GM23338 (cell line): ENCODE data around the gene TRIM14.

Experiments
- CREB1 ChIP-seq: fragments of 250-450 bp; sonication (Bioruptor Pico); IDR thresholded peaks from 2 replicates; pipeline ENCODE4 v1.5.0; 2020; ENCODE audit warnings: low read depth, mild to moderate bottlenecking, moderate library complexity
- CTCF ChIP-seq, 2 experiments: fragments of 200-600 bp in 1 of 2; sonication (generic) in 1 of 2; conservative IDR thresholded peaks; 2 replicates each; pipeline versions ENCODE4 v1.5.1 to v1.6.1; 2016 to 2017; ENCODE audit warnings: antibody characterized with exemption in 2 of 2, low read depth in 2 of 2, mild to moderate bottlenecking in 2 of 2, moderate library complexity in 1 of 2
- EZH2 ChIP-seq: fragments of 200-600 bp; sonication (generic); IDR thresholded peaks from one replicate; pipeline ENCODE4 v1.8.0; 2017; ENCODE audit warnings: antibody characterized with exemption, mild to moderate bottlenecking, low read depth; ENCODE audit not compliant: unreplicated experiment
- EZH2phosphoT487 ChIP-seq: fragments of 200-600 bp; sonication (generic); IDR thresholded peaks from one replicate; pipeline ENCODE4 v1.8.1; 2018; ENCODE audit warnings: antibody characterized with exemption; ENCODE audit not compliant: unreplicated experiment
- JUNB ChIP-seq: IDR thresholded peaks from one replicate; pipeline ENCODE4 v1.6.1; 2016; ENCODE audit warnings: antibody characterized with exemption; ENCODE audit not compliant: unreplicated experiment
- POLR2AphosphoS5 ChIP-seq: IDR thresholded peaks from 2 replicates; pipeline ENCODE4 v1.6.1; 2016; ENCODE audit warnings: antibody characterized with exemption, low read depth
- ZNF331 ChIP-seq: fragments of 250-450 bp; sonication (Bioruptor Pico); IDR thresholded peaks from 2 replicates; pipeline ENCODE4 v1.5.0; 2020; ENCODE audit warnings: low read depth, mild to moderate bottlenecking, moderate library complexity

GRCh38 chr9:98118640-98119601, at the start of gene TRIM14:
- TF ChIP-seq JUNB (no peak), CTCF (conservative IDR thresholded peaks at IDR 0.05; ENCODE audit: low read depth in 2 of 2) (peak in 1 of 2 experiments; percentile 52; a peak in 2 of 4 replicates), EZH2 (no peak), ZNF331 (no peak), POLR2AphosphoS5 (peak; percentile 55), EZH2phosphoT487 (no peak), CREB1 (0 out of 2 replicates have a peak, but pooled peaks have one; percentile 3)
